HEK293 (cell line): ENCODE measurements around the gene KDM3B.

Experiments
- CTCF ChIA-PET: fragments of 350-600 bp; formaldehyde crosslinking; extraction: SDS; loops from one replicate; lab custom pipeline; 2021; ENCODE audit warnings: antibody characterized with exemption; lab: Yijun Ruan, JAX
- POLR2A ChIA-PET: fragments of 300-600 bp; formaldehyde crosslinking; extraction: SDS; loops from one replicate; lab custom pipeline; 2020; ENCODE audit warnings: antibody characterized with exemption, inconsistent platforms; lab: Yijun Ruan, JAX
- H3K27ac ChIP-seq: fragments of 200-500 bp; sonication (Bioruptor generic); 2 replicates; pipeline ENCODE4 v1.5.1; 2014; ENCODE audit warnings: low read depth, low read length, control low read depth, inconsistent platforms; ENCODE audit errors: extremely low read depth
- H3K36me3 ChIP-seq, 2 experiments: fragments of 200-500 bp in 1 of 2; sonication (Bioruptor generic) in 1 of 2; 1 replicate in 1 of 2; 2 replicates in 1 of 2; pipeline ENCODE4 v1.5.1; 2014 to 2017; ENCODE audit warnings: inconsistent platforms in 2 of 2, low read length in 2 of 2; ENCODE audit not compliant: control insufficient read depth in 2 of 2, insufficient read depth in 1 of 2
- H3K4me1 ChIP-seq: fragments of 200-500 bp; sonication (Bioruptor generic); 2 replicates; pipeline ENCODE4 v1.5.1; 2014; ENCODE audit warnings: mild to moderate bottlenecking, low read length, inconsistent platforms; ENCODE audit not compliant: control insufficient read depth, insufficient read depth
- H3K4me3 ChIP-seq: 2 replicates; pipeline ENCODE4 v1.5.1; 2011; ENCODE audit warnings: low read depth, mild to moderate bottlenecking, control low read depth, low read length, moderate library complexity
- H3K9me3 ChIP-seq: fragments of 200-500 bp; sonication (Bioruptor generic); 2 replicates; pipeline ENCODE4 v1.5.1; 2014; ENCODE audit warnings: low read depth, low read length, inconsistent platforms; ENCODE audit not compliant: control insufficient read depth, insufficient read depth
- BCL11A ChIP-seq: fragments of 450-650 bp; formaldehyde crosslinking; IDR thresholded peaks from 2 replicates; pipeline ENCODE4 v1.5.1; 2016; ENCODE audit warnings: low read depth, missing biosample characterization, missing genetic modification characterization
- GLIS2 ChIP-seq: fragments of 450-650 bp; formaldehyde crosslinking; IDR thresholded peaks from 2 replicates; pipeline ENCODE4 v1.5.1; 2016; ENCODE audit warnings: missing biosample characterization, missing genetic modification characterization
- MEIS1 ChIP-seq: sonication (generic); formaldehyde crosslinking; IDR thresholded peaks from 2 replicates; pipeline ENCODE4 v1.8.1; 2022; ENCODE audit warnings: missing genetic modification reagents, mild to moderate bottlenecking, borderline replicate concordance
- RBAK ChIP-seq: fragments of 450-650 bp; formaldehyde crosslinking; IDR thresholded peaks from 2 replicates; pipeline ENCODE4 v1.5.1; 2016; ENCODE audit warnings: missing biosample characterization, missing genetic modification characterization
- SP2 ChIP-seq: fragments of 450-650 bp; formaldehyde crosslinking; IDR thresholded peaks from 2 replicates; pipeline ENCODE4 v1.5.1; 2016; ENCODE audit warnings: missing biosample characterization, missing genetic modification characterization
- WT1 ChIP-seq: fragments of 450-650 bp; formaldehyde crosslinking; IDR thresholded peaks from 2 replicates; pipeline ENCODE4 v1.5.1; 2016; ENCODE audit warnings: missing biosample characterization, missing genetic modification characterization
- YY1 ChIP-seq: fragments of 450-650 bp; formaldehyde crosslinking; IDR thresholded peaks from 2 replicates; pipeline ENCODE4 v1.5.1; 2018; ENCODE audit warnings: missing biosample characterization, missing genetic modification characterization
- ZBTB7A ChIP-seq: fragments of 450-650 bp; formaldehyde crosslinking; IDR thresholded peaks from 2 replicates; pipeline ENCODE4 v1.5.1; 2016; ENCODE audit warnings: low read depth, missing biosample characterization, missing genetic modification characterization
- ZBTB8A ChIP-seq: fragments of 450-650 bp; formaldehyde crosslinking; IDR thresholded peaks from 2 replicates; pipeline ENCODE4 v1.5.1; 2016; ENCODE audit warnings: missing biosample characterization, missing genetic modification characterization
- ZEB2 ChIP-seq: fragments of 450-650 bp; formaldehyde crosslinking; IDR thresholded peaks from 2 replicates; pipeline ENCODE4 v1.5.1; 2016; ENCODE audit warnings: missing biosample characterization, missing genetic modification characterization
- ZFHX2 ChIP-seq: fragments of 450-650 bp; formaldehyde crosslinking; conservative IDR thresholded peaks from 2 replicates; pipeline ENCODE4 v1.5.1; 2016; ENCODE audit warnings: missing biosample characterization, missing genetic modification characterization
- ZFP41 ChIP-seq: fragments of 450-650 bp; formaldehyde crosslinking; IDR thresholded peaks from 2 replicates; pipeline ENCODE4 v1.5.1; 2016; ENCODE audit warnings: missing biosample characterization, missing genetic modification characterization, borderline replicate concordance
- ZNF132 ChIP-seq: fragments of 450-650 bp; formaldehyde crosslinking; IDR thresholded peaks from 2 replicates; pipeline ENCODE4 v1.5.1; 2017; ENCODE audit warnings: missing biosample characterization, missing genetic modification characterization, borderline replicate concordance
- ZNF157 ChIP-seq: fragments of 450-650 bp; formaldehyde crosslinking; IDR thresholded peaks from 2 replicates; pipeline ENCODE4 v1.5.1; 2016; ENCODE audit warnings: missing biosample characterization, missing genetic modification characterization
- ZNF292 ChIP-seq: fragments of 450-650 bp; formaldehyde crosslinking; IDR thresholded peaks from 2 replicates; pipeline ENCODE4 v1.5.1; 2016; ENCODE audit warnings: low read depth, missing biosample characterization, missing genetic modification characterization, borderline replicate concordance
- ZNF302 ChIP-seq: fragments of 450-650 bp; formaldehyde crosslinking; IDR thresholded peaks from 2 replicates; pipeline ENCODE4 v1.5.1; 2016; ENCODE audit warnings: missing biosample characterization, missing genetic modification characterization, low read depth
- ZNF391 ChIP-seq: fragments of 450-650 bp; formaldehyde crosslinking; IDR thresholded peaks from 2 replicates; pipeline ENCODE4 v1.5.1; 2016; ENCODE audit warnings: low read depth, missing biosample characterization, missing genetic modification characterization, borderline replicate concordance
- ZNF473 ChIP-seq: fragments of 450-650 bp; formaldehyde crosslinking; IDR thresholded peaks from 2 replicates; pipeline ENCODE4 v1.5.1; 2017; ENCODE audit warnings: missing biosample characterization, missing genetic modification characterization
- ZNF48 ChIP-seq: fragments of 450-650 bp; formaldehyde crosslinking; IDR thresholded peaks from 2 replicates; pipeline ENCODE4 v1.5.1; 2016; ENCODE audit warnings: missing biosample characterization, missing genetic modification characterization
- ZNF544 ChIP-seq: fragments of 450-650 bp; formaldehyde crosslinking; IDR thresholded peaks from 2 replicates; pipeline ENCODE4 v1.5.0; 2017; ENCODE audit warnings: missing biosample characterization, missing genetic modification characterization
- ZNF549 ChIP-seq: fragments of 450-650 bp; IDR thresholded peaks from 2 replicates; pipeline ENCODE4 v1.5.1; 2018; ENCODE audit warnings: missing biosample characterization, missing genetic modification characterization, mild to moderate bottlenecking, inconsistent platforms, moderate library complexity
- ZNF623 ChIP-seq: fragments of 450-650 bp; formaldehyde crosslinking; IDR thresholded peaks from 2 replicates; pipeline ENCODE4 v1.5.1; 2016; ENCODE audit warnings: missing biosample characterization, missing genetic modification characterization
- ZNF670 ChIP-seq: fragments of 450-650 bp; formaldehyde crosslinking; IDR thresholded peaks from 2 replicates; pipeline ENCODE4 v1.5.1; 2016; ENCODE audit warnings: missing biosample characterization, missing genetic modification characterization, low read depth
- ZNF707 ChIP-seq: fragments of 450-650 bp; formaldehyde crosslinking; IDR thresholded peaks from 2 replicates; pipeline ENCODE4 v1.5.1; 2016; ENCODE audit warnings: missing biosample characterization, missing genetic modification characterization
- ZNF76 ChIP-seq: fragments of 450-650 bp; formaldehyde crosslinking; IDR thresholded peaks from 2 replicates; pipeline ENCODE4; 2016; ENCODE audit warnings: low read depth, missing biosample characterization, missing genetic modification characterization, borderline replicate concordance
- ZNF843 ChIP-seq: fragments of 450-650 bp; formaldehyde crosslinking; IDR thresholded peaks from 2 replicates; pipeline ENCODE4 v1.5.1; 2016; ENCODE audit warnings: missing biosample characterization, missing genetic modification characterization
- TF ChIP-seq, protein P1 (sequence below): fragments of 450-650 bp; formaldehyde crosslinking; IDR thresholded peaks from 2 replicates; pipeline ENCODE4 v1.5.1; 2016; ENCODE audit warnings: missing biosample characterization, missing genetic modification characterization, borderline replicate concordance
- TF ChIP-seq, protein P2 (sequence below): fragments of 450-650 bp; formaldehyde crosslinking; IDR thresholded peaks from 2 replicates; pipeline ENCODE4 v1.5.1; 2016; ENCODE audit warnings: missing biosample characterization, missing genetic modification characterization

The KDM3B gene

DNA sequence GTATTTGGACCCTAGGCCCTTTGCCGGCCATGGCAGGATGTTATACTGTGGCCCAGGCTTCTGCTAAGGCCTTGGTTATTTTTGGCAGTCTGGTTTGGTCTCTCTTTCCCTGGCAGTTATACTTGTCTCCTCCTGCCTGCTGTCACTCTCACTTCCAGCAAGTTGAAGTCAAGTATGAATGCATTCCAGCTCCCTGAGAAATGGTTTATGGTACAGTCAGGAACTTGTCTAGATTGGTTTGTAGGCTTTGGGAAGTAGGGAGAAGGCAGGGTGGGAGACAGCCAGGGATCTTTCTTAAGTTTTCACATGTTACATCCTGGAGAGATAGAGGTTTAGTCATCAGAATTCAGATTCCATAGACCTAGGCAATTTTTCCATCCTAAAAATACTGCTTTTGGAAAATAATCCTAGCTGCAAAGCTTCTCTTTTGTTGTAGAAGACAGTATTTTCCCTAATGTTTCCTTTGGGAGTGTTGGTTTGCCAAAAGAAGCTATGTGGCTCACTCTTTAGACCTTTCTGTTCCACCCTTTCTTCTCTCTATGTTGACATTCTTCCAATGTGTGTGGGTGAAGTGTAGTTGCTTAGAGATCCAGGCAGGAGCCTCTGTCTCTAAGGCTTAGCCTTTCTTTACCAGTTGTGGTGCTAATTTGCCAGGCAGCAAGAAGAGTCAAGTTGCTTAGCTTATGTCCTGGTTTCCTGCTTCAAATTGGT lies 2.5 kb upstream of the KDM3B start:
- POLR2A ChIA-PET = interaction anchor here (0.5 to 1.6 kb wide), 4 partner anchors 10 to 1310 kb away, joined by 4 to 10 read pairs (median 8); partner anchors contain the start of genes CDC25C and FAM53C
- Histone ChIP-seq H3K36me3 (peaks cover 16 to 53% of the 10 kb centered on the region in 2 experiments; a peak in 2 of 3 replicates), H3K27ac (no peak overlapping the region), H3K9me3 (no peaks in the 10 kb centered on the region), H3K4me1 (peaks cover 10% of the 10 kb centered on the region), H3K4me3 (no peak overlapping the region)
- CTCF ChIA-PET = interaction anchor here (6.1 to 7.0 kb wide), 2 partner anchors 15 to 126 kb away, joined by 38 to 273 read pairs; partner anchors contain the start of genes CDC25C and FAM53C
- TF ChIP-seq ZNF157 (tag by site-specific recombination) = no peak
- TF ChIP-seq ZFHX2 (tag by site-specific recombination) = 0 out of 2 replicates have a peak, but pooled peaks have one; percentile 12
- no peak for TF ChIP-seq ZNF391
- TF ChIP-seq ZNF48 (tag by site-specific recombination) = no peak

DNA sequence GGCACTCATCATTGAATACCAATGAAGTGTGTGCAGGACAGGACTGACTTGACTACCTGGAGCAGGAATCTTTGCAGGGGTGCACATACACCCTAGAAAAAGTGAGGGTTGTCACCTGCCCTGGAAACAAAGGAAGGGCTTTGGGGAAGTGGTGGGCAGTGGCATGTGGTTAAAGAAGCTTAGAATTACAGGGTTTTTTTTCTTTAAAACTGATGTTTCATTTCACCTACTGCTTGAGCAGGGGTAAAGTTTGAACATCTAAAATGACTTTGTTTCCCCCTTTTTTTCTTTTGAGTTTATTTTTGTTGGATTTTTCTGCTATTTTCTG lies 2.0 kb upstream of the KDM3B start:
- ChIA-PET CTCF (interaction anchor here (6.1 to 7.0 kb wide), 2 partner anchors 15 to 127 kb away, joined by 38 to 273 read pairs; partner anchors contain the start of genes CDC25C and FAM53C), POLR2A (interaction anchor here (1.0 to 3.8 kb wide), 2 partner anchors 13 to 19 kb away, joined by 7 to 51 read pairs; partner anchors contain the start of genes CDC25C and FAM53C)
- peaks cover 12 to 48% of the 10 kb centered on the region in 2 experiments; a peak in 2 of 3 replicates for H3K36me3 ChIP-seq
- H3K9me3 ChIP-seq = no peaks in the 10 kb centered on the region
- H3K27ac ChIP-seq = no peak overlapping the region
- H3K4me1 ChIP-seq = peaks cover 16% of the 10 kb centered on the region
- no peak overlapping the region for H3K4me3 ChIP-seq
- TF ChIP-seq ZEB2 (tag by site-specific recombination) (no peak), ZNF132 (tag by site-specific recombination) (no peak), SP2 (no peak), ZNF76 (tag by site-specific recombination) (no peak), ZNF549 (tag by site-specific recombination) (no peak), MEIS1 (CRISPR knock-in tag) (no peak), ZBTB7A (tag by site-specific recombination) (no peak)
- TF ChIP-seq, protein P1, sequence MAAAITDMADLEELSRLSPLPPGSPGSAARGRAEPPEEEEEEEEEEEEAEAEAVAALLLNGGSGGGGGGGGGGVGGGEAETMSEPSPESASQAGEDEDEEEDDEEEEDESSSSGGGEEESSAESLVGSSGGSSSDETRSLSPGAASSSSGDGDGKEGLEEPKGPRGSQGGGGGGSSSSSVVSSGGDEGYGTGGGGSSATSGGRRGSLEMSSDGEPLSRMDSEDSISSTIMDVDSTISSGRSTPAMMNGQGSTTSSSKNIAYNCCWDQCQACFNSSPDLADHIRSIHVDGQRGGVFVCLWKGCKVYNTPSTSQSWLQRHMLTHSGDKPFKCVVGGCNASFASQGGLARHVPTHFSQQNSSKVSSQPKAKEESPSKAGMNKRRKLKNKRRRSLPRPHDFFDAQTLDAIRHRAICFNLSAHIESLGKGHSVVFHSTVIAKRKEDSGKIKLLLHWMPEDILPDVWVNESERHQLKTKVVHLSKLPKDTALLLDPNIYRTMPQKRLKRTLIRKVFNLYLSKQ (tag by site-specific recombination) = no peak

DNA sequence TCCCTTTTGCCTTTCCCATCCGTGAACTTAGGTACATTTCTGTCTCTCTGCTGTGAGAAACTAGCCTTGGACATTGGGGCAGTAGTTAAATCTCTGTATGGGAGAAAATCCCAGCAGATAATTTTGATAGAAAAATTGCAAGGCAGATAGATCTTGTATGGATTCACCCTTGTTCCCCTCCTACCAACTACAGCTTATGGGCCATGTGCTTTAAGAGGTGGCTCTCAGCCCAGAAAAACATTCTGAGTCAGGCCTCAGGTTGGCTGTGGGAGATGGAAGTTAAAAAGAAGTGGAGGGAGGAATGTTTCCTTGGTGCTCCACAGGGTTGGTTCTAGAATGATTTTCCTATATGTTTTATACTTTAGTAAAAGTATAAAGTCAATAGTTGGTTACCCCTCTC lies 1.4 kb upstream of the KDM3B start:
- Histone ChIP-seq H3K36me3 (peaks cover 9 to 43% of the 10 kb centered on the region in 2 experiments; a peak in 2 of 3 replicates), H3K27ac (no peak overlapping the region), H3K4me3 (no peak overlapping the region), H3K9me3 (no peaks in the 10 kb centered on the region)
- CTCF ChIA-PET = interaction anchor here (0.6 to 7.0 kb wide), 9 partner anchors 16 to 416 kb away, joined by 3 to 273 read pairs (median 6); partner anchors contain the start of genes CDC25C and FAM53C
- TF ChIP-seq ZNF473 (tag by site-specific recombination) (no peak), ZNF623 (tag by site-specific recombination) (no peak), WT1 (tag by site-specific recombination) (no peak), ZNF670 (tag by site-specific recombination) (no peak), ZBTB8A (tag by site-specific recombination) (no peak), ZNF707 (no peak), RBAK (no peak), ZNF292 (tag by site-specific recombination) (no peak), ZNF302 (tag by site-specific recombination) (no peak), GLIS2 (tag by site-specific recombination) (no peak), YY1 (no peak), BCL11A (tag by site-specific recombination) (no peak), ZNF843 (tag by site-specific recombination) (no peak), ZFP41 (tag by site-specific recombination) (no peak), ZNF544 (tag by site-specific recombination) (no peak)
- TF ChIP-seq, protein P2, sequence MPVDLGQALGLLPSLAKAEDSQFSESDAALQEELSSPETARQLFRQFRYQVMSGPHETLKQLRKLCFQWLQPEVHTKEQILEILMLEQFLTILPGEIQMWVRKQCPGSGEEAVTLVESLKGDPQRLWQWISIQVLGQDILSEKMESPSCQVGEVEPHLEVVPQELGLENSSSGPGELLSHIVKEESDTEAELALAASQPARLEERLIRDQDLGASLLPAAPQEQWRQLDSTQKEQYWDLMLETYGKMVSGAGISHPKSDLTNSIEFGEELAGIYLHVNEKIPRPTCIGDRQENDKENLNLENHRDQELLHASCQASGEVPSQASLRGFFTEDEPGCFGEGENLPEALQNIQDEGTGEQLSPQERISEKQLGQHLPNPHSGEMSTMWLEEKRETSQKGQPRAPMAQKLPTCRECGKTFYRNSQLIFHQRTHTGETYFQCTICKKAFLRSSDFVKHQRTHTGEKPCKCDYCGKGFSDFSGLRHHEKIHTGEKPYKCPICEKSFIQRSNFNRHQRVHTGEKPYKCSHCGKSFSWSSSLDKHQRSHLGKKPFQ = no peak
- TF ChIP-seq, all 188 proteins: peak for 0
- H3K4me1 ChIP-seq = peaks cover 18% of the 10 kb centered on the region
- POLR2A ChIA-PET = interaction anchor here (3.8 to 4.6 kb wide), 2 partner anchors 13 to 20 kb away, joined by 51 to 114 read pairs; partner anchors contain the start of genes CDC25C and FAM53C
